CMK (cell line): ENCODE data around the gene KRT83.
"Not testable (repeated sequence)": the region's sequence is repeated elsewhere in the genome, so short reads cannot be mapped to it uniquely, and the experiment has no call there.

Experiments
- DNase-seq: peaks from one replicate; pipeline ENCODE4 v3.0.0-alpha.2; 2010; ENCODE audit warnings: low read depth

Gene KRT83

DNA sequence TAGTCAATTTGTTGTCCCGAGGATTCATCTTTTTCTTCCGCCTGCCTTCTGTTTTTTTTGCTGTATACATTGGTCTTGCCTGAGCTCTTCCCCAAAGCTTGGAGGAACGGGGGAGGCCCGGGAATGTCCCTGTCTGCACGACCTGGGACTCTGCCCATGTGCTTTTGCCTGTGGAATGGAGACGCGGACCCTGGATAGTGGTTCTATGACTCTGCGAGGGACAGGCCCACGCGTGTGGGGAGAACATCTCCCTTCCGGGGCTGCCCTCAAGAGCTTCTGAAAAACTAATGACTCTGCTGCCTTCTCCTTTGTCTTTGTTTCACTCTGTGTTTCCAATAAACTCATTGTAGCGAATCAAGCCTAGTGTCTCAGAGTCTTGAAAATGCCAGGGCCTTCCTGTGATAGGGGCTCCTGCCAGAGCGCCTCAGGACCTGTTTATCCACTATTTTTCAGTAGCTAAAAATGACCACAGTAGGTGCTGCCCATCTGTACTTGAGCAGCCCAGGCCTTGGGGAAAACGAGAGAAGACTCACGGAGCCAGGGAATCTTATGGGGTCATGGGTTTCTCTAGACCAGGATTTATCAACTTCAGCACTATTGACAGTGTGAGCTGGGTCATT, 12.3 kb downstream of the KRT83 start:
- DNase-seq = no peak

- no peak for DNase-seq
These were observed 13.1 kb downstream of the KRT83 start for GRCh38 chr12:52307836-52308805.

- no peak for DNase-seq
These were observed 14.5 kb downstream of the KRT83 start for GRCh38 chr12:52306731-52307130.

DNA sequence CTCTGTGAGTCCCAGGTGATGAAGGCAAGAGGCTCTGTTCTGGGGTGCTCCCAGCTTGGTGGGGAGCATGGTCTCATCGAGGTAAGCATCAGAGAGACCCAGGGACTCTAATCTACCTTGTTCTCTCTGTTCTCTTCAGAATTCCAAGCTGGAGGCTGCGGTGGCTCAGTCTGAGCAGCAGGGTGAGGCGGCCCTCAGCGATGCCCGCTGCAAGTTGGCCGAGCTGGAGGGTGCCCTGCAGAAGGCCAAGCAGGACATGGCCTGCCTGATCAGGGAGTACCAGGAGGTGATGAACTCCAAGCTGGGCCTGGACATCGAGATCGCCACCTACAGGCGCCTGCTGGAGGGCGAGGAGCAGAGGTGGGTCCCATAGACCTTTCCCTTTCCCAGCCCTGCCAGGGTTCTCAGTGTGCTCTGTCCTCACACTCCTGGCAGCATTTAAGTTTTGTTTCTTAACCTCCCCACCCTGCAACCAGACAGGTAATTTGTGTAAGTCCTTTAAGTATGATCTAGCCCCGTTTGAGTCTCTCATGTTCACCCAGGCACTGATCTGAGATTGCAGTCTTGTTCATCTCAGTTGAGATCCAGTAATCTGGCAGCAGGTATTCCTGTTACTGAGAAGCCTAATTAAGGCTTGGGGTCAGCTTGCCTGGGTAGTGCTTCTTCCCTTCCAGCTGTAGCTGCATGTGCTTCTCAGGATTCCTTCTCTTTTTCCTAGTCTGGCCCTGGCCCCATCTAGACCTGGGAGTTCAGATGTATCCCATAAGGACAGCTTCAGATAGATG, 15.1 kb downstream of the KRT83 start:
- DNase-seq = no peak

DNA sequence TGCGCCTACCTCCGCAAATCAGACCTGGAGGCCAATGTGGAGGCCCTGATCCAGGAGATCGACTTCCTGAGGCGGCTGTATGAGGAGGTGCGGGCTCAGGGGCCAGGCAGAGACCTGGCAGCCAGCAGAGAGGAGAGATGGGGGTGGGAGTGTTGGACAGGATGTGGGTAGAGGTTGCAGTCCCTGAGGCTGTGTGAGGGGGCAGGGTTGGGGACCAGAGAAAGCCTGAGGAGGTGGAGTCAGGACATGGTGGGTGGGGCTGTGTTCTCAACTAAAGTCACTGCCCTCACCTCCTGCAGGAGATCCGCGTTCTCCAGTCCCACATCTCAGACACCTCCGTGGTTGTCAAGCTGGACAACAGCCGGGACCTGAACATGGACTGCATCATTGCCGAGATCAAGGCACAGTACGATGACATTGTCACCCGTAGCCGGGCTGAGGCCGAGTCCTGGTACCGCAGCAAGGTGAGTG, 16.2 kb downstream of the KRT83 start:
- peak; percentile 18 for DNase-seq

DNA sequence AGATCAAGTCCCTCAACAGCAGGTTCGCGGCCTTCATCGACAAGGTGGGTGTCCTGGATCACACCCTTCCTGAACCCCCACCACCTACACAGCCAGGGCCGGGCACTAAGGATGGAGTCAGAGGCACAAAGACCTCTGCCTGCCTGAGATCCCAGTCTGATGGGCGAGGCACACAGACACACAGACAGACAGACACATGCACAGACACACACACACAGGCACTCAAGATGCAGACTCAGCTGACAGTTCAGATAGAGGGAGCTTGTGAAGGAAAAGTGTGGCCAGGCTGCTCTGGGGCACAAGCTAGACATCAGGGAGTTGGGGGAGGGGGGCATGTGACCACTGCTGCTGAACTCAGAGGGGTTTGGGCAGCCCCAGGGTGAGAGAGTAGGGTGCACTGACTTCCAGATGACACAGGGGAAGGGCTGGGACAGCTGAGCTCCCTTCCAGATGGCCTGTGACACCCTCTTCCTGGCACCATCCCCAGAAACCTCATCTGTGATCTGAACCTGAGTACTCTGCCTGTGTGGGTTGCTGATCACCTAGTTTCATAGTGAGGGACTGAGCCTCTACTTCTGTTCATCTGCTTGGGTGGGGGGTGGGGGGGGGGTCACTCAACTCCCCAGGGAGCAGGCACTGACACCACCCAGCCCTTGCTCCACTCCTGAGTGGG, 18.8 kb downstream of the KRT83 start:
- not testable (repeated sequence) for DNase-seq

DNA sequence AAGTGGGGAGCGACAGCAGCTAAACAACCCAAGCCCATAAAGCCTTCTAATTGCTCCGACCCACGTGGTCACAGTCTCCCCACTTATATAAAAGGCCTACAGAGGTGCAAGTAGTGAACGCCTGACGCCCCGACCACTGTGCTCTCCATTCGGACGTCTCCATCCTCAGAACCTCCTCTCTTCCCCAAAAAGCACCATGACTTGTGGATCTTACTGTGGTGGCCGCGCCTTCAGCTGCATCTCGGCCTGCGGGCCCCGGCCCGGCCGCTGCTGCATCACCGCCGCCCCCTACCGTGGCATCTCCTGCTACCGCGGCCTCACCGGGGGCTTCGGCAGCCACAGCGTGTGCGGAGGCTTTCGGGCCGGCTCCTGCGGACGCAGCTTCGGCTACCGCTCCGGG, 19.5 kb downstream of the KRT83 start:
- DNase-seq = not testable (repeated sequence)

- no peak for DNase-seq
These were observed 20.2 kb downstream of the KRT83 start for GRCh38 chr12:52300796-52301691.

DNA sequence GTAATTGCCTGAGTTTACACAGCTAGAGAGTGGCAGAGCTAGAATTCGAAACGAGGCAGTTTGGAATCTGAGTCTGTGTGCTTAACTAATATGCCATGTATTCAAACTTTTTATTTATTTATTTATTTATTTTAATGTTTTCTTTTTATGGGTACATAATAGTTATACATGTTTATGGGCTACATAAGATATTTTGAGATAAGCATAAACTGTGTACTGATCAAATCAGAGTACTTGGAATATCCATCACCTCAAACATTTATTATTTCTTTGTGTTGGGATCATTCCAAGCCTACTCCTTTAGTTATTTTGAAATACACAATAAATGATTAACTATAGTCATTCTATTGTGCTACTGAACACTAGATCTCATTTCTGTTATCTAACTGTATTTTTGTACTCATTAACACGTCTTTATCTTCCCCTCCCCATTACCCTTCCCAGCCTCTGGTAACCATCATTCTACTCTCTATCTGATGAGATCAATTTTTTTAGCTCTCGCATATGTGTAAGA, 22.5 kb downstream of the KRT83 start:
- DNase-seq = no peak

DNA sequence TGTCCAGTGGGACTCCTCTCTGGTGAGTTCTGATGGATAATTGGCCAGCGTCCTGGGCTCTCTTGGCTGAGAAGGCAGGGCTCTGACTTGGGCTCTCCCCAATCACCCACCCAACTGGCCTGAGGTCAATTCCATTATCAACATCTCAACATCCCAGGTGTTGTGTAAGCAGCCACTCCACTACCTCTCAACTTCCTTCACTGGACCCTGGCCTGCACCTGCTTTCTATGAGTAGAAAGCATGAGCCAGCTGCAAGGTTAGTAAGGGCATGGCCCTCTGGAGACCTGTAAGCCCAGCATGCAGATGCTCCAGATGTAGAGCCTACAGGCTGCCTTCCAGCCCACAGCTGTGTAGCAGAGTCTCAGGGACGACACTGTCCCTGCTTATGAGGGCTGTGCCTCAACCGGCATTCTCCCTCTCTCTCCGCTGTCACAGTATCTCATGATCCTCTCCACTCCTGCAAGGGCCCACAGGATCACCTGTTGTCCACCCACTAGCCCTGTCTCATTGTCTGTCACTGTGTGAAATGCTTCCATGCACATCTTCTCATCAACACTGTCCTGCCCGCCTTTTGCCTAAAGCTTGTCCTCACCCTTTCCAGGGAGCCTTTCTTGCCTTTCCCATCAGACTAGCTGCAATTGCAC, 24.5 kb downstream of the KRT83 start:
- no peak for DNase-seq

DNA sequence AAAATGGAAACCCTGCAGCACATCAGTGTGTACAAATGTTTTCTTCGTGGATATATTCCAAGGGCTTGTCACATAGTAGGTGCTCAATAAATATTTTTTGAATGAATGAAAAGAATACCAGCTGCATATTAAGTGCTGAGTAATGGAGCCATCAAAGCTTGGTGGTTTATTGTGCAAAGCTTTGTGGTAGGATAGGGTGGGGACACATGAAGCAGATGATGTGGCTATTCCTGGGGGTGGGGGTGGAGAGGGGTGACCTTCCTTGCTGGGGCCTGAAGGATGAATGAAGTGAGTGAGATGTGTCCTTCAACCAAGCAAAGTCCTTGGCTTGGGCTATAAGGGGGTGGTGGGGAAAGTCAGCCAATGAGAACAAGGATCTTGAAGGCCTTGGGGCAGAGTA, 25.5 kb downstream of the KRT83 start:
- no peak for DNase-seq

- DNase-seq = no peak
These were observed 26.4 kb downstream of the KRT83 start for GRCh38 chr12:52294803-52295202.

- no peak for DNase-seq
These were observed 27.3 kb downstream of the KRT83 start for GRCh38 chr12:52293926-52294325.

GRCh38 chr12:52291267-52291935, 29.8 kb downstream of the KRT83 start, which contains the start of gene KRT81:
KRT81 (minus strand) TSS chr12:52291534; CDS start chr12:52291465, 69 bp downstream.
- no peak for DNase-seq

DNA sequence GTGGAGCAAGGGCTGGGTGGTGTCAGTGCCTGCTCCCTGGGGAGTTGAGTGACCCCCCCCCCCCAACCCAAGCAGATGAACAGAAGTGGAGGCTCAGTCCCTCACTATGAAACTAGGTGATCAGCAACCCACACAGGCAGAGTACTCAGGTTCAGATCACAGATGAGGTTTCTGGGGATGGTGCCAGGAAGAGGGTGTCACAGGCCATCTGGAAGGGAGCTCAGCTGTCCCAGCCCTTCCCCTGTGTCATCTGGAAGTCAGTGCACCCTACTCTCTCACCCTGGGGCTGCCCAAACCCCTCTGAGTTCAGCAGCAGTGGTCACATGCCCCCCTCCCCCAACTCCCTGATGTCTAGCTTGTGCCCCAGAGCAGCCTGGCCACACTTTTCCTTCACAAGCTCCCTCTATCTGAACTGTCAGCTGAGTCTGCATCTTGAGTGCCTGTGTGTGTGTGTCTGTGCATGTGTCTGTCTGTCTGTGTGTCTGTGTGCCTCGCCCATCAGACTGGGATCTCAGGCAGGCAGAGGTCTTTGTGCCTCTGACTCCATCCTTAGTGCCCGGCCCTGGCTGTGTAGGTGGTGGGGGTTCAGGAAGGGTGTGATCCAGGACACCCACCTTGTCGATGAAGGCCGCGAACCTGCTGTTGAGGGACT, 30.6 kb downstream of the KRT83 start:
- DNase-seq = not testable (repeated sequence)

- peak; percentile 8 for DNase-seq
These were observed 33.1 kb downstream of the KRT83 start for GRCh38 chr12:52287816-52288805.
